K562 (cell line): ENCODE data around the gene TMEM126B. TPM values are rescaled to one million over a fixed set of nuclear protein-coding genes. Genes with fewer than 3 reads are reported as not detected.
A peak's percentile ranks its signal among the peaks of the same experiment; 100 is the strongest.

Experiments
- HMGN3 ChIP-seq: IDR thresholded peaks from 2 replicates; pipeline ENCODE4 v1.6.1; 2011; ENCODE audit warnings: borderline replicate concordance, low read depth, mild to moderate bottlenecking, mixed read lengths, low read length; ENCODE audit not compliant: insufficient read length; ENCODE audit errors: extremely low read depth
- JUN ChIP-seq, 2 experiments: sonication (generic) in 1 of 2; formaldehyde crosslinking in 1 of 2; IDR thresholded peaks; 2 replicates each; pipeline versions ENCODE4 v1.6.1 to v1.8.0; 2012 to 2022; ENCODE audit warnings: borderline replicate concordance in 2 of 2, mild to moderate bottlenecking in 2 of 2, improper control_type of control experiment in 1 of 2, low read depth in 1 of 2, low read length in 1 of 2, missing genetic modification reagents in 1 of 2
- PPARD ChIP-seq: fragments of 250-450 bp; sonication (Bioruptor Pico); IDR thresholded peaks from 2 replicates; pipeline ENCODE4 v1.8.0; 2022; ENCODE audit warnings: inconsistent platforms, mild to moderate bottlenecking, moderate library complexity
- SIX5 ChIP-seq, 2 experiments: IDR thresholded peaks; 2 replicates each; pipeline ENCODE4 v1.6.1; 2011; ENCODE audit warnings: low read length in 2 of 2, borderline replicate concordance in 1 of 2, low read depth in 1 of 2, mild to moderate bottlenecking in 1 of 2, moderate library complexity in 1 of 2; ENCODE audit not compliant: insufficient read depth in 1 of 2
- YBX1 ChIP-seq: fragments of 450-650 bp; IDR thresholded peaks from 2 replicates; pipeline ENCODE4 v1.7.1; 2016; ENCODE audit warnings: mild to moderate bottlenecking
- polyA plus RNA-seq, 8 experiments: library from polyadenylated mRNA; depleted of rRNA in 4 of 8; stranded (reverse) in 5 of 8; unstranded in 3 of 8; fragments of >200 nt; fragmentation: Nextera tagmentation in 2 of 8; fragmentation: Illumina TruSeq in 1 of 8; extraction: Ambion mirVana in 2 of 8; extraction: Trizol in 1 of 8; gene quantifications; 2 replicates each; pipeline versions ENCODE4 v1.2.1 to v1.2.3, GENCODE V29; 2011 to 2014; ENCODE audit warnings: inconsistent platforms in 1 of 8, missing spikeins in 1 of 8
- total RNA-seq, 7 experiments: library from RNA; depleted of rRNA in 6 of 7; stranded (reverse); fragments of >200 nt in 6 of 7; fragmentation: Illumina TruSeq in 2 of 7; extraction: Trizol in 2 of 7; gene quantifications; 2 replicates each; pipeline versions ENCODE4 v1.2.1 to v1.2.3, GENCODE V29; 2011 to 2021; ENCODE audit warnings: low replicate concordance in 1 of 7
- TF ChIP-seq, protein P1 (sequence below): fragments of 250-450 bp; sonication (Bioruptor Pico); IDR thresholded peaks from 2 replicates; pipeline ENCODE4 v1.8.0; 2022; ENCODE audit warnings: inconsistent platforms
- TF ChIP-seq, protein P2 (sequence below): fragments of 250-450 bp; sonication (Bioruptor Pico); IDR thresholded peaks from 2 replicates; pipeline ENCODE4 v1.6.1; 2021; ENCODE audit warnings: mild to moderate bottlenecking
- TF ChIP-seq, protein P3 (sequence below): fragments of 450-650 bp; IDR thresholded peaks from 2 replicates; pipeline ENCODE4 v1.6.1; 2017; ENCODE audit warnings: antibody characterized with exemption
- TF ChIP-seq, protein P4 (sequence below): fragments of 250-450 bp; sonication (Bioruptor Pico); IDR thresholded peaks from 2 replicates; pipeline ENCODE4 v1.8.0; 2021; ENCODE audit warnings: mild to moderate bottlenecking, moderate library complexity
- TF ChIP-seq, protein P5 (sequence below): sonication (generic); formaldehyde crosslinking; IDR thresholded peaks from 2 replicates; pipeline ENCODE4 v1.8.0; 2022; ENCODE audit warnings: mild to moderate bottlenecking, missing genetic modification reagents
- TF ChIP-seq, protein P6 (sequence below): sonication (generic); formaldehyde crosslinking; IDR thresholded peaks from 2 replicates; pipeline ENCODE4 v1.8.0; 2022; ENCODE audit warnings: mild to moderate bottlenecking, missing genetic modification reagents

TMEM126B gene
- total and polyA plus RNA-seq, 9 of the 15 experiments (the other 6 are each of a cell fraction or from before 2014, with no cell fraction given), result 85.5 to 226 (median 164) TPM

DNA sequence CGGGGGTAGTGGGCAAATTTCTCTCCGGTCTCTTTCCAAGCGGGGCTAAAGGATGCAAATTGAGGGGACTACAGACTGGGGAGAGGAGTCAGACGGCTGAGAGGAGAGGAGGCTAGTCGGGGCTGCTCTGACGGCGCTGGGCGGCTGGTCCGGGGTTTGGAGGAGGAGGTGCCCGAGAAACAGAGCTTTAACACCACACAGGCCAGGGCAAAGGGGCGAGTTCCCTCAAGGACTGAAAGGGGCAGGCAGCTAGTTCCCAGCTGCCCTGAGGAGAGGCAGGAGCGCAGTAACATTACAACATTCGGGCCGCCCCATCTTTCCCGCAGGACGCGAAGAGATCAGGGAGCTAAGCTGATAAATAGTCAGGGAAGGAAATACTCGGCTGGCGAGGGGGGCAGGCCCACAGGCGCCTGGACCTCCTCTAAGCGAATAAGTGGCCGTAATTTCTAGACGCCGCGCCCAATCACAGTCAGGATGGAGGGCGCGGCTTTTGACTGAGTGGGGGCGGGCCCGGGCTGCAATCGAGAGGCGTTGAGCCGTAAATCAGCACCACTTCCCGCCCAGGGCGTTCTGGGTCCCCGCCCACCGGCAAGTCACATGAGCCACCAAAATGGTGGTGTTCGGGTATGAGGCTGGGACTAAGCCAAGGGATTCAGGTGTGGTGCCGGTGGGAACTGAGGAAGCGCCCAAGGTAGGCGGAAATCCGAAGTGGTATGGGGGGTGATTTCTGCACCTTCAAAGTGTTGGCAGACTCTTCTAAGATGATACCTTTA is at the start of gene TMEM126B (continued):
- TF ChIP-seq, protein P1, sequence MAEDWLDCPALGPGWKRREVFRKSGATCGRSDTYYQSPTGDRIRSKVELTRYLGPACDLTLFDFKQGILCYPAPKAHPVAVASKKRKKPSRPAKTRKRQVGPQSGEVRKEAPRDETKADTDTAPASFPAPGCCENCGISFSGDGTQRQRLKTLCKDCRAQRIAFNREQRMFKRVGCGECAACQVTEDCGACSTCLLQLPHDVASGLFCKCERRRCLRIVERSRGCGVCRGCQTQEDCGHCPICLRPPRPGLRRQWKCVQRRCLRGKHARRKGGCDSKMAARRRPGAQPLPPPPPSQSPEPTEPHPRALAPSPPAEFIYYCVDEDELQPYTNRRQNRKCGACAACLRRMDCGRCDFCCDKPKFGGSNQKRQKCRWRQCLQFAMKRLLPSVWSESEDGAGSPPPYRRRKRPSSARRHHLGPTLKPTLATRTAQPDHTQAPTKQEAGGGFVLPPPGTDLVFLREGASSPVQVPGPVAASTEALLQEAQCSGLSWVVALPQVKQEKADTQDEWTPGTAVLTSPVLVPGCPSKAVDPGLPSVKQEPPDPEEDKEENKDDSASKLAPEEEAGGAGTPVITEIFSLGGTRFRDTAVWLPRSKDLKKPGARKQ, result no peak
- TF ChIP-seq, protein P2, sequence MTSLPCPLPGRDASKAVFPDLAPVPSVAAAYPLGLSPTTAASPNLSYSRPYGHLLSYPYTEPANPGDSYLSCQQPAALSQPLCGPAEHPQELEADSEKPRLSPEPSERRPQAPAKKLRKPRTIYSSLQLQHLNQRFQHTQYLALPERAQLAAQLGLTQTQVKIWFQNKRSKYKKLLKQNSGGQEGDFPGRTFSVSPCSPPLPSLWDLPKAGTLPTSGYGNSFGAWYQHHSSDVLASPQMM, result no peak
- TF ChIP-seq JUN (IDR thresholded peaks at IDR 0.05; ENCODE audit: borderline replicate concordance, low read depth, low read length) (peak; percentile 15; the same call in 1 of the 2 replicates), JUN (CRISPR knock-in tag; IDR thresholded peaks at IDR 0.05; ENCODE audit: borderline replicate concordance) (no peak), HMGN3 (no peak), SIX5 (IDR thresholded peaks at IDR 0.05; ENCODE audit: borderline replicate concordance in 1 of 2, insufficient read depth in 1 of 2, low read depth in 1 of 2, low read length in 2 of 2) (no peak), PPARD (CRISPR knock-in tag) (no peak), YBX1 (no peak)
- TF ChIP-seq, protein P3, sequence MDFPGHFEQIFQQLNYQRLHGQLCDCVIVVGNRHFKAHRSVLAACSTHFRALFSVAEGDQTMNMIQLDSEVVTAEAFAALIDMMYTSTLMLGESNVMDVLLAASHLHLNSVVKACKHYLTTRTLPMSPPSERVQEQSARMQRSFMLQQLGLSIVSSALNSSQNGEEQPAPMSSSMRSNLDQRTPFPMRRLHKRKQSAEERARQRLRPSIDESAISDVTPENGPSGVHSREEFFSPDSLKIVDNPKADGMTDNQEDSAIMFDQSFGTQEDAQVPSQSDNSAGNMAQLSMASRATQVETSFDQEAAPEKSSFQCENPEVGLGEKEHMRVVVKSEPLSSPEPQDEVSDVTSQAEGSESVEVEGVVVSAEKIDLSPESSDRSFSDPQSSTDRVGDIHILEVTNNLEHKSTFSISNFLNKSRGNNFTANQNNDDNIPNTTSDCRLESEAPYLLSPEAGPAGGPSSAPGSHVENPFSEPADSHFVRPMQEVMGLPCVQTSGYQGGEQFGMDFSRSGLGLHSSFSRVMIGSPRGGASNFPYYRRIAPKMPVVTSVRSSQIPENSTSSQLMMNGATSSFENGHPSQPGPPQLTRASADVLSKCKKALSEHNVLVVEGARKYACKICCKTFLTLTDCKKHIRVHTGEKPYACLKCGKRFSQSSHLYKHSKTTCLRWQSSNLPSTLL, result no peak
- TF ChIP-seq, protein P4, sequence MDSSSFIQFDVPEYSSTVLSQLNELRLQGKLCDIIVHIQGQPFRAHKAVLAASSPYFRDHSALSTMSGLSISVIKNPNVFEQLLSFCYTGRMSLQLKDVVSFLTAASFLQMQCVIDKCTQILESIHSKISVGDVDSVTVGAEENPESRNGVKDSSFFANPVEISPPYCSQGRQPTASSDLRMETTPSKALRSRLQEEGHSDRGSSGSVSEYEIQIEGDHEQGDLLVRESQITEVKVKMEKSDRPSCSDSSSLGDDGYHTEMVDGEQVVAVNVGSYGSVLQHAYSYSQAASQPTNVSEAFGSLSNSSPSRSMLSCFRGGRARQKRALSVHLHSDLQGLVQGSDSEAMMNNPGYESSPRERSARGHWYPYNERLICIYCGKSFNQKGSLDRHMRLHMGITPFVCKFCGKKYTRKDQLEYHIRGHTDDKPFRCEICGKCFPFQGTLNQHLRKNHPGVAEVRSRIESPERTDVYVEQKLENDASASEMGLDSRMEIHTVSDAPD (CRISPR knock-in tag), result no peak
- TF ChIP-seq, protein P5, sequence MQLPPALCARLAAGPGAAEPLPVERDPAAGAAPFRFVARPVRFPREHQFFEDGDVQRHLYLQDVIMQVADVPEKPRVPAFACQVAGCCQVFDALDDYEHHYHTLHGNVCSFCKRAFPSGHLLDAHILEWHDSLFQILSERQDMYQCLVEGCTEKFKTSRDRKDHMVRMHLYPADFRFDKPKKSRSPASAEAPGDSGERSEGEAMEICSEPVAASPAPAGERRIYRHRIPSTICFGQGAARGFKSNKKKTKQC (CRISPR knock-in tag), result no peak; the same call in 1 of the 2 replicates
- TF ChIP-seq, protein P6, sequence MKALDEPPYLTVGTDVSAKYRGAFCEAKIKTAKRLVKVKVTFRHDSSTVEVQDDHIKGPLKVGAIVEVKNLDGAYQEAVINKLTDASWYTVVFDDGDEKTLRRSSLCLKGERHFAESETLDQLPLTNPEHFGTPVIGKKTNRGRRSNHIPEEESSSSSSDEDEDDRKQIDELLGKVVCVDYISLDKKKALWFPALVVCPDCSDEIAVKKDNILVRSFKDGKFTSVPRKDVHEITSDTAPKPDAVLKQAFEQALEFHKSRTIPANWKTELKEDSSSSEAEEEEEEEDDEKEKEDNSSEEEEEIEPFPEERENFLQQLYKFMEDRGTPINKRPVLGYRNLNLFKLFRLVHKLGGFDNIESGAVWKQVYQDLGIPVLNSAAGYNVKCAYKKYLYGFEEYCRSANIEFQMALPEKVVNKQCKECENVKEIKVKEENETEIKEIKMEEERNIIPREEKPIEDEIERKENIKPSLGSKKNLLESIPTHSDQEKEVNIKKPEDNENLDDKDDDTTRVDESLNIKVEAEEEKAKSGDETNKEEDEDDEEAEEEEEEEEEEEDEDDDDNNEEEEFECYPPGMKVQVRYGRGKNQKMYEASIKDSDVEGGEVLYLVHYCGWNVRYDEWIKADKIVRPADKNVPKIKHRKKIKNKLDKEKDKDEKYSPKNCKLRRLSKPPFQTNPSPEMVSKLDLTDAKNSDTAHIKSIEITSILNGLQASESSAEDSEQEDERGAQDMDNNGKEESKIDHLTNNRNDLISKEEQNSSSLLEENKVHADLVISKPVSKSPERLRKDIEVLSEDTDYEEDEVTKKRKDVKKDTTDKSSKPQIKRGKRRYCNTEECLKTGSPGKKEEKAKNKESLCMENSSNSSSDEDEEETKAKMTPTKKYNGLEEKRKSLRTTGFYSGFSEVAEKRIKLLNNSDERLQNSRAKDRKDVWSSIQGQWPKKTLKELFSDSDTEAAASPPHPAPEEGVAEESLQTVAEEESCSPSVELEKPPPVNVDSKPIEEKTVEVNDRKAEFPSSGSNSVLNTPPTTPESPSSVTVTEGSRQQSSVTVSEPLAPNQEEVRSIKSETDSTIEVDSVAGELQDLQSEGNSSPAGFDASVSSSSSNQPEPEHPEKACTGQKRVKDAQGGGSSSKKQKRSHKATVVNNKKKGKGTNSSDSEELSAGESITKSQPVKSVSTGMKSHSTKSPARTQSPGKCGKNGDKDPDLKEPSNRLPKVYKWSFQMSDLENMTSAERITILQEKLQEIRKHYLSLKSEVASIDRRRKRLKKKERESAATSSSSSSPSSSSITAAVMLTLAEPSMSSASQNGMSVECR (CRISPR knock-in tag), result peak; percentile 2; the same call in 1 of the 2 replicates
